Chondrocyte (in vitro differentiated cells): ENCODE results near the gene SRSF3. TPM values are rescaled to one million over a fixed set of nuclear protein-coding genes. Genes with fewer than 3 reads are reported as not detected.

Experiments
- DNase-seq: peaks from one replicate; pipeline ENCODE4 v3.0.0; 2021; ENCODE audit warnings: mixed read lengths, low spot score
- H3K27ac Mint-ChIP-seq: one replicate; pipeline ENCODE4 v1.8.0; 2021; ENCODE audit warnings: mild to moderate bottlenecking, moderate library complexity, mixed read lengths; ENCODE audit not compliant: unreplicated experiment
- H3K27me3 Mint-ChIP-seq: 2 replicates; pipeline ENCODE4 v1.8.0; 2021; ENCODE audit warnings: low read depth, mixed read lengths
- H3K36me3 Mint-ChIP-seq: 2 replicates; pipeline ENCODE4 v1.8.0; 2021; ENCODE audit warnings: low read depth, mixed read lengths
- H3K4me1 Mint-ChIP-seq: 2 replicates; pipeline ENCODE4 v1.8.0; 2021; ENCODE audit warnings: low read depth, mild to moderate bottlenecking, mixed read lengths
- H3K4me3 Mint-ChIP-seq: one replicate; pipeline ENCODE4 v1.8.0; 2021; ENCODE audit warnings: mild to moderate bottlenecking, moderate library complexity, mixed read lengths; ENCODE audit not compliant: unreplicated experiment
- H3K9me3 Mint-ChIP-seq: 2 replicates; pipeline ENCODE4 v1.8.0; 2021; ENCODE audit warnings: low read depth, mixed read lengths
- total RNA-seq: library from RNA; stranded (reverse); gene quantifications from 3 replicates; pipeline ENCODE4 v1.2.1, GENCODE V29; 2021
- TF ChIP-seq, protein P1 (sequence below): fragments of 200-600 bp; sonication (generic); IDR thresholded peaks from 2 replicates; pipeline ENCODE4 v1.5.0; 2021; ENCODE audit warnings: antibody characterized with exemption, mild to moderate bottlenecking, moderate library complexity

SRSF3 gene
- total RNA-seq, 1 donor from 2014 or later = 191 TPM

- no peaks in the 10 kb centered on the region for H3K27me3 Mint-ChIP-seq
- H3K4me1 Mint-ChIP-seq = peaks cover 41% of the 10 kb centered on the region
- H3K4me3 Mint-ChIP-seq = peak overlapping the region; percentile 21
- DNase-seq = peak; percentile 26
- H3K27ac Mint-ChIP-seq = peak overlapping the region; percentile 55
- no peaks in the 10 kb centered on the region for H3K36me3 Mint-ChIP-seq
- TF ChIP-seq, protein P1, sequence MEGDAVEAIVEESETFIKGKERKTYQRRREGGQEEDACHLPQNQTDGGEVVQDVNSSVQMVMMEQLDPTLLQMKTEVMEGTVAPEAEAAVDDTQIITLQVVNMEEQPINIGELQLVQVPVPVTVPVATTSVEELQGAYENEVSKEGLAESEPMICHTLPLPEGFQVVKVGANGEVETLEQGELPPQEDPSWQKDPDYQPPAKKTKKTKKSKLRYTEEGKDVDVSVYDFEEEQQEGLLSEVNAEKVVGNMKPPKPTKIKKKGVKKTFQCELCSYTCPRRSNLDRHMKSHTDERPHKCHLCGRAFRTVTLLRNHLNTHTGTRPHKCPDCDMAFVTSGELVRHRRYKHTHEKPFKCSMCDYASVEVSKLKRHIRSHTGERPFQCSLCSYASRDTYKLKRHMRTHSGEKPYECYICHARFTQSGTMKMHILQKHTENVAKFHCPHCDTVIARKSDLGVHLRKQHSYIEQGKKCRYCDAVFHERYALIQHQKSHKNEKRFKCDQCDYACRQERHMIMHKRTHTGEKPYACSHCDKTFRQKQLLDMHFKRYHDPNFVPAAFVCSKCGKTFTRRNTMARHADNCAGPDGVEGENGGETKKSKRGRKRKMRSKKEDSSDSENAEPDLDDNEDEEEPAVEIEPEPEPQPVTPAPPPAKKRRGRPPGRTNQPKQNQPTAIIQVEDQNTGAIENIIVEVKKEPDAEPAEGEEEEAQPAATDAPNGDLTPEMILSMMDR = no peak
- no peaks in the 10 kb centered on the region for H3K9me3 Mint-ChIP-seq
These were observed 31.2 kb downstream of the SRSF3 start for GRCh38 chr6:36625158-36625919.

GRCh38 chr6:36626636-36627035 lies 32.5 kb downstream of the SRSF3 start:
- Mint-ChIP-seq H3K27ac (no peak overlapping the region), H3K27me3 (no peaks in the 10 kb centered on the region), H3K4me1 (peaks cover 48% of the 10 kb centered on the region), H3K9me3 (no peaks in the 10 kb centered on the region), H3K4me3 (no peak overlapping the region), H3K36me3 (no peaks in the 10 kb centered on the region)
- TF ChIP-seq, protein P1 = no peak
- DNase-seq = peak; percentile 24

DNA sequence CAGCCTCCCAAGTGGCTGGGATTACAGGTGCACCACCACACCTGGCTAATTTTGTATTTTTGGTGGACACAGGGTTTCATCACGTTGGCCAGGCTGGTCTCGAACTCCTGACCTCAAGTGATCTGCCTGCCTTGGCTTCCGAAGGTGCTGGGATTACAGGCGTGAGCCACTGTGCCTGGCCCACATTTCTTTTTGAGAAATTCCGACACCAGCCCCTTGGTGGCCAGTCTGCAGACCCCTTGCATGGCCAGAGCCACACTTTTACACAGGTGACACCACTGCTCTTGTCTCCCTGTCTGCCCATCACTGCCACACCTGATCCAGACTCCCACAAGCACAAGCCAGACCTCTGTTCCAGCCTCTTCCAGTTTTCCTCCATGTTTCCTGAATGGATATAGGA lies 33.0 kb downstream of the SRSF3 start:
- no peaks in the 10 kb centered on the region for H3K9me3 Mint-ChIP-seq
- H3K27me3 Mint-ChIP-seq = no peaks in the 10 kb centered on the region
- H3K27ac Mint-ChIP-seq = peak overlapping the region; percentile 89
- H3K36me3 Mint-ChIP-seq = no peaks in the 10 kb centered on the region
- no peak overlapping the region for H3K4me3 Mint-ChIP-seq
- DNase-seq = peak; percentile 25
- TF ChIP-seq, protein P1 = no peak
- H3K4me1 Mint-ChIP-seq = peaks cover 51% of the 10 kb centered on the region

- Mint-ChIP-seq H3K36me3 (no peaks in the 10 kb centered on the region), H3K4me1 (peaks cover 51% of the 10 kb centered on the region)
These were observed 33.7 kb downstream of the SRSF3 start for GRCh38 chr6:36627801-36628246.

GRCh38 chr6:36629784-36630183 lies 35.6 kb downstream of the SRSF3 start:
- peaks cover 54% of the 10 kb centered on the region for H3K4me1 Mint-ChIP-seq
- no peaks in the 10 kb centered on the region for H3K36me3 Mint-ChIP-seq
- H3K9me3 Mint-ChIP-seq = no peaks in the 10 kb centered on the region
- TF ChIP-seq, protein P1 = no peak
- H3K27me3 Mint-ChIP-seq = no peaks in the 10 kb centered on the region
- peak; percentile 46 for DNase-seq
- no peak overlapping the region for H3K4me3 Mint-ChIP-seq
- no peak overlapping the region for H3K27ac Mint-ChIP-seq

More at GRCh38 chr6:36627801-36628246, 33.7 kb downstream of the SRSF3 start:
- TF ChIP-seq, protein P1 = no peak
- H3K27ac Mint-ChIP-seq = peak overlapping the region; percentile 89
- no peaks in the 10 kb centered on the region for H3K9me3 Mint-ChIP-seq
- peak; percentile 59 for DNase-seq
- no peak overlapping the region for H3K4me3 Mint-ChIP-seq
- no peaks in the 10 kb centered on the region for H3K27me3 Mint-ChIP-seq
